ENCODE results near the gene KCNMA1. TPM values are rescaled to one million over a fixed set of nuclear protein-coding genes. Genes with fewer than 3 reads are reported as not detected.

The KCNMA1 gene
- total RNA-seq, 2 donors from 2014 or later, result 23.2 to 44.5 TPM

DNA sequence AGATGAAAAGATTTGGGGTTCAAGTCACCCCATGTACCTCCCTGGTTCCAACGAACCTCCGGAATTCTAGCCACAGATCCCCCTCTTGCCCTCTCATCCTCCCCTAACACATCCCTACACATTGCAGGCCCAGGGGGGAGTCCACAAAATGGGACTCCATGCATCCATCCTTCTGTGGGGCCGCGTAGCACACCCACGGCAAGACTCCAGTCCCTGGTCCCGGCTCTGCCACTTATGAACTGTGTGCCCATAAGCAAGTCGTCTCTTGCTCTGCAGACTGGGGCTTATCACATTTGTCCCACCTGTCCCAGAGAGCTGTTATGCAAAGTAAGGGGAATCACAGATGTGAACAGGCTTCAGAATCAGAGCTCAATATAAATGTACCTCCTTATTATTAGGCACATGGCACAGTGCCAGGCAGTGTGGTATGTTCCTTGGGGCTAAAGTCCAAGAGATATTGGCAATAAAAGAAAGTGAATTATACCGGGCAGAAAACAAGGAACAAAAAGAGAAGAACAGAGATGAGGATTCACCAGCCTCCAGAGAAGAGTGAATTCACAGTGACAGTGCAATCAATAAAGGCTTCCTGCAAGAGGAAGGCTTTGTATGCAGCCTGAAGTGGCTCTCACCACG lies 73.9 kb downstream of the KCNMA1 start:
- no peak for TF ChIP-seq CTCF (IDR thresholded peaks at IDR 0.05)
- Histone ChIP-seq H3K36me3 (no peaks in the 10 kb centered on the region), H3K27me3 (no peaks in the 10 kb centered on the region), H3K4me1 (peaks cover 5% of the 10 kb centered on the region), H3K9me3 (no peaks in the 10 kb centered on the region), H3K9ac (ENCODE audit: low read depth in 2 of 2, low read length in 2 of 2) (no peak overlapping the region), H3K4me3 (no peak overlapping the region), H3K27ac (no peak overlapping the region)
- intact Hi-C loops (cut with DNase I), result no loop called here
- DNase-seq, result peak; percentile 69

DNA sequence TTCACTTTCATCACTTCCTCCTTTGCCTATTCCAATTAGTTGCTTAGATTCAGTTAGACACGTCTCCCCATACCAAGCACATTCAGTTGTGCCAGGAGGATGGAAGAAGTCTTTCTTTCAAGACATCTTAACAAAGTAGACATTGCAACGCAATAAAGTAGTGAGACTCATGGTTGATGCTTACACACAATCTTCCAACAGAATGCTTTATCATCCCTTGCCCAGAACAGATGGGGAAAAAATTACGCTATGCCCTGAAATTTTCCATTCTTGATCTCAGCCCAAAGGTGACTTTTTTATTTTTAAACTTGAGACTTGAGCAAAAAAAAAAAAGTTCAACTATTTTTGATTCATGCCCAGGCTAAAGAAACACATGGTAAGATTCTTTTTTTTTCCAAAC lies 74.9 kb downstream of the KCNMA1 start:
- Histone ChIP-seq H3K36me3 (no peaks in the 10 kb centered on the region), H3K9ac (ENCODE audit: low read depth in 2 of 2, low read length in 2 of 2) (no peak overlapping the region), H3K27me3 (no peaks in the 10 kb centered on the region), H3K9me3 (no peaks in the 10 kb centered on the region), H3K4me1 (peaks cover 5% of the 10 kb centered on the region), H3K4me3 (no peak overlapping the region), H3K27ac (no peak overlapping the region)
- no peak for TF ChIP-seq CTCF (IDR thresholded peaks at IDR 0.05)
- intact Hi-C loops (cut with DNase I), result no loop called here
- no peak for DNase-seq

DNA sequence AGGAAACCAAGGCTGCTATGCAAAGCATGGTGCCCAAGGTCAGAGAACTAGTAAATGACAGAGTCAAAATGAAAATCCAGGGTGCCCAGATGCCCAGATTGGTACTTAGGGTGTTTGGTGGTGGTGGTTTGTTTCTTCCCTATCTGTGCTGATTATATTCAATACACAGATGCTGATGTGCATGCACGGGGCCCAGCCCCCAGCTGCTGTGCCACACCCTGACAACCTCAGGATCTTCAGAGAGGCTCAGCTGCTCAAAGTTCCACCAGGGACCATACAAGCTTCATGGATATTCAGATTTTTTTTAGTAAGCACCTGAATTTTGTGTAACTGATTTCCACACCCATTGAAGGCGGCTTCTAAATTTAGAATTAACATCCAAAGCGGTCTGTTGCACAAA lies 75.6 kb downstream of the KCNMA1 start:
- H3K4me3 ChIP-seq, result no peak overlapping the region
- no peak overlapping the region for H3K9ac ChIP-seq (ENCODE audit: low read depth in 2 of 2, low read length in 2 of 2)
- H3K4me1 ChIP-seq, result peaks cover 5% of the 10 kb centered on the region
- H3K27ac ChIP-seq, result no peak overlapping the region
- H3K36me3 ChIP-seq, result no peaks in the 10 kb centered on the region
- intact Hi-C loops (cut with DNase I), result no loop called here
- H3K9me3 ChIP-seq, result no peaks in the 10 kb centered on the region
- no peak for TF ChIP-seq CTCF (IDR thresholded peaks at IDR 0.05)
- DNase-seq, result no peak
- no peaks in the 10 kb centered on the region for H3K27me3 ChIP-seq

GRCh38 chr10:77560471-77560870 lies 77.1 kb downstream of the KCNMA1 start:
- Histone ChIP-seq H3K9me3 (no peaks in the 10 kb centered on the region), H3K9ac (ENCODE audit: low read depth in 2 of 2, low read length in 2 of 2) (no peak overlapping the region), H3K36me3 (no peaks in the 10 kb centered on the region), H3K4me3 (no peak overlapping the region), H3K27ac (no peak overlapping the region), H3K4me1 (peaks cover 5% of the 10 kb centered on the region), H3K27me3 (no peaks in the 10 kb centered on the region)
- DNase-seq, result no peak
- intact Hi-C loops (cut with DNase I), result no loop called here
- no peak for TF ChIP-seq CTCF (IDR thresholded peaks at IDR 0.05)

GRCh38 chr10:77560052-77560451 lies 77.6 kb downstream of the KCNMA1 start:
- no peak for DNase-seq
- intact Hi-C loops (cut with DNase I), result no loop called here
- Histone ChIP-seq H3K9me3 (no peaks in the 10 kb centered on the region), H3K27ac (no peak overlapping the region), H3K4me3 (no peak overlapping the region), H3K36me3 (no peaks in the 10 kb centered on the region), H3K4me1 (peaks cover 5% of the 10 kb centered on the region), H3K9ac (ENCODE audit: low read depth in 2 of 2, low read length in 2 of 2) (no peak overlapping the region), H3K27me3 (no peaks in the 10 kb centered on the region)
- TF ChIP-seq CTCF (IDR thresholded peaks at IDR 0.05), result no peak
